GM23248 (cell line): Measurements from ENCODE around the gene VWA7. TPM values are rescaled to one million over a fixed set of nuclear protein-coding genes. Genes with fewer than 3 reads are reported as not detected.
"Not testable (repeated sequence)": the region's sequence is repeated elsewhere in the genome, so short reads cannot be mapped to it uniquely, and the experiment has no call there.

Source experiments
- DNase-seq: peaks from one replicate; pipeline ENCODE4 v3.0.0-alpha.2; 2015
- H2AFZ ChIP-seq: fragments of 200-600 bp; sonication (generic); 2 replicates; pipeline ENCODE4 v1.6.1; 2016; ENCODE audit warnings: antibody characterized with exemption
- H3F3A ChIP-seq: fragments of 200-600 bp; sonication (generic); 2 replicates; pipeline ENCODE4 v1.6.1; 2016; ENCODE audit warnings: mild to moderate bottlenecking, antibody characterized with exemption, mixed run types; ENCODE audit not compliant: insufficient read depth
- H3K27ac ChIP-seq: fragments of 200-600 bp; sonication (generic); 2 replicates; pipeline ENCODE4 v1.5.1; 2016; ENCODE audit warnings: mild to moderate bottlenecking
- H3K27me3 ChIP-seq: fragments of 200-600 bp; sonication (generic); replicated peaks from 2 replicates; pipeline ENCODE4 v1.6.1; 2016; ENCODE audit warnings: mild to moderate bottlenecking; ENCODE audit not compliant: insufficient read depth
- H3K36me3 ChIP-seq: fragments of 200-600 bp; sonication (generic); 2 replicates; pipeline ENCODE4 v1.6.1; 2016; ENCODE audit warnings: low read depth, mild to moderate bottlenecking
- H3K4me1 ChIP-seq: fragments of 200-600 bp; sonication (generic); 2 replicates; pipeline ENCODE4 v1.6.1; 2016; ENCODE audit warnings: mild to moderate bottlenecking; ENCODE audit not compliant: insufficient read depth
- H3K4me2 ChIP-seq: fragments of 200-600 bp; sonication (generic); one replicate; pipeline ENCODE4 v1.6.1; 2016; ENCODE audit warnings: mild to moderate bottlenecking; ENCODE audit not compliant: unreplicated experiment
- H3K4me3 ChIP-seq: fragments of 200-600 bp; sonication (generic); 2 replicates; pipeline ENCODE4 v1.5.1; 2016; ENCODE audit warnings: mild to moderate bottlenecking
- H3K79me2 ChIP-seq: fragments of 200-600 bp; sonication (generic); 2 replicates; pipeline ENCODE4 v1.6.1; 2016; ENCODE audit warnings: mild to moderate bottlenecking; ENCODE audit not compliant: insufficient read depth
- H3K9ac ChIP-seq: fragments of 200-600 bp; sonication (generic); 2 replicates; pipeline ENCODE4 v1.6.1; 2016; ENCODE audit warnings: mild to moderate bottlenecking
- H3K9me2 ChIP-seq: fragments of 200-600 bp; sonication (generic); 2 replicates; pipeline ENCODE4 v1.6.1; 2016; ENCODE audit warnings: mixed run types, mild to moderate bottlenecking, moderate library complexity; ENCODE audit not compliant: insufficient read depth
- H3K9me3 ChIP-seq: fragments of 200-600 bp; sonication (generic); one replicate; pipeline ENCODE4 v1.6.1; 2017; ENCODE audit warnings: low read depth
- H4K20me1 ChIP-seq: fragments of 200-600 bp; sonication (generic); 2 replicates; pipeline ENCODE4 v1.6.0; 2016; ENCODE audit not compliant: insufficient read depth
- EZH2 ChIP-seq: fragments of 200-600 bp; sonication (generic); IDR thresholded peaks from 2 replicates; pipeline ENCODE4 v1.6.1; 2018; ENCODE audit warnings: antibody characterized with exemption, mild to moderate bottlenecking; ENCODE audit not compliant: insufficient read depth, poor library complexity, severe bottlenecking
- EZH2phosphoT487 ChIP-seq: fragments of 200-600 bp; sonication (generic); IDR thresholded peaks from 2 replicates; pipeline ENCODE4 v1.6.1; 2018; ENCODE audit warnings: antibody characterized with exemption, moderate library complexity, mild to moderate bottlenecking, low read depth; ENCODE audit not compliant: insufficient read depth
- WGBS, 2 experiments: methylation state at CpG; one replicate each; pipeline ENCODE4 v1.1.6; 2015 to 2017; ENCODE audit warnings: low lambda C conversion rate in 2 of 2, low coverage in 1 of 2; ENCODE audit errors: missing lambda C conversion rate in 2 of 2; 5-methylcytosine and 5-hydroxymethylcytosine counted together
- in situ Hi-C: fragments of 300-500 bp; cut with MboI; formaldehyde crosslinking; loops from 2 replicates; pipeline ENCODE4 v1.15.0; 2020
- polyA plus RNA-seq: library from polyadenylated mRNA; unstranded; fragments of >200 nt; fragmentation: Nextera tagmentation; extraction: Ambion mirVana; gene quantifications from 2 replicates; pipeline ENCODE4 v1.2.1, GENCODE V29; 2016
- total RNA-seq: library from RNA; depleted of rRNA; stranded (reverse); fragments of >200 nt; shearing (Covaris generic); gene quantifications from 2 replicates; pipeline ENCODE4 v1.2.3, GENCODE V29; 2014

Gene VWA7
- total and polyA plus RNA-seq, 2 experiments from 2014 or later: 0.54 to 0.56 TPM

DNA sequence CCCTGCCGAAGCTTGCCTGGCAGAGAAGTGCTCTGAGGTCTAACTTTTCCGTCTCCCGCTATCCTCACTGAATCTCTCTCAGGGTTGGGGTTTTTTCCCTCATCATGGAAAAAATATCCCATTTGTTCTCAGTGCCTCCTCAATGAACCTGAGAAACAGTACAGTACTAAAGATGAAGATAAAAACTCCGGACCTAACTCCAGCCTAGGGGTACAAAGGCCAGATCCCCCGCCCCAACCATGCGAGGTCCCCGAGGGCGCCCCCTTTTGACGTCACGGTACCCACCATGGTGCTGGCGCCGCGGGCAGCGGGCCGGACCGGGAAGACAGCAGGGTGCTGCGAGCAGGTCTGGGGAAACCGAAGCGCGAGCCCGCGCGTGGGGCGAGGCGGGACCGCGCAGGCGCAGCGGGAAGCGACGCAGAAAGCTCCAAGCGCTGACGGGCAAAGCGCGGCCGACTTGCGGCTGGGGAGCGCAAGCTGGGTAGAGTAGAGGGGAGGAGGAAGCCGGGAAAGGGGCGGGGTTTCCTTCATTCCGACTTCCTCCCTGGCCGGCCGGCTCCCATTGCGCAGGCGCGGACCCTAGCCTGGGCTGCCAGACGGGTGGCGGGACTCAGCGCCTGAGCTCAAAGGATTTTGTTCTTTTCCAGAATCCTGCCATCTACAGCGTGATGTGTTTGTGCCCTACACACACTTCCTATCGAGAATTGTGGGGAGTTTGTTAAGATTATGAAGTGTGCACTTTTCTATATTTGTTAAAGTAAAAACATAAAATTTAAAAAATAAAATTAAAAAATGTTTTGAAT, 29.5 kb upstream of the VWA7 start, which contains the start of gene LSM2:
LSM2 (minus strand) TSS at position 497 of the 803 bp plus-strand sequence; CDS start at position 288, 209 bp downstream.
- H3K79me2 ChIP-seq: peaks cover 31% of the 10 kb centered on the region
- H3K27ac ChIP-seq: peak within 1 kb of the TSS; percentile 79
- no peaks in the 10 kb centered on the region for H3K9me3 ChIP-seq
- peak within 1 kb of the TSS; percentile 95 for H3K4me2 ChIP-seq
- H2AFZ ChIP-seq: peak within 1 kb of the TSS; percentile 96
- H3K27me3 ChIP-seq: no peaks in the 10 kb centered on the region
- peak within 1 kb of the TSS; percentile 90 for H3K9ac ChIP-seq
- TF ChIP-seq EZH2 (no peak), EZH2phosphoT487 (no peak)
- no peaks in the 10 kb centered on the region for H3K9me2 ChIP-seq
- peak within 1 kb of the TSS; percentile 97 for H3K4me3 ChIP-seq
- H3K36me3 ChIP-seq: no peaks in the 10 kb centered on the region
- DNase-seq: peak; percentile 98
- in situ Hi-C loops: no loop called here
- H3F3A ChIP-seq: peaks cover 4% of the 10 kb centered on the region; the same call in 1 of the 2 replicates
- WGBS, 2 experiments: 0 to 1% methylated on average over 42 to 51 of the region's 51 CpGs
- H4K20me1 ChIP-seq: no peaks in the 10 kb centered on the region
- H3K4me1 ChIP-seq: peaks cover 11% of the 10 kb centered on the region; the same call in 1 of the 2 replicates

DNA sequence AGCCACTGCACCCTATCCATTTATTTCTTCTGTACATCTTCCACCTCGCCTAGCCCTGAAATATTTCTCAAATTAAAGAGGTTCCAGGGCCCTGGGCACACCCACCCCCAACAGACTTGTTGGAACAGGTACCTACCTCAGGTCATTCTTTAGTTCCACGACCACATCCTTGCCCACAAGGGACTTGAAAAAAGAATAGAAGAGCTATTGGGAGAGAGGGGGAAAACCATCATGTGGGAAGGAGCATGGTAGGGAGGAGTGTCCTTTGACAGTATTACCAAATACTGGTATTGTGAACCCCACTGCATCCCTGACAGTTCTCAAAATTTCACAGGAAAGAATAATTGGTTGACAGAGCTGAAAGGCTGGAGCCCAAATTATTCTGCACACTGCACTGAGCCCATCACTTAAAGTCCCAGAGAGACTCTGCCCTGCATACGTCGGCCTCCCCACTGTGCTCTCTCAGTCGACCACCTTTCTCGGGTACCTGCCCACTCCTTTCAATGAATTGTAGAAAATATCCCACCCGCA, 28.9 kb upstream of the VWA7 start:
- H3K9me2 ChIP-seq: no peaks in the 10 kb centered on the region
- peak overlapping the region; percentile 95 for H3K4me2 ChIP-seq
- peak overlapping the region; percentile 90 for H3K9ac ChIP-seq
- WGBS, 2 experiments: 18 to 19% methylated on average over 7 of the region's 7 CpGs
- H3F3A ChIP-seq: peaks cover 4% of the 10 kb centered on the region; the same call in 1 of the 2 replicates
- no peaks in the 10 kb centered on the region; the same call in 1 of the 2 replicates for H3K36me3 ChIP-seq
- H3K79me2 ChIP-seq: peaks cover 32% of the 10 kb centered on the region
- H2AFZ ChIP-seq: peak overlapping the region; percentile 96
- peak; percentile 14 for DNase-seq
- H3K4me3 ChIP-seq: peak overlapping the region; percentile 97
- peaks cover 11% of the 10 kb centered on the region; the same call in 1 of the 2 replicates for H3K4me1 ChIP-seq
- H3K27ac ChIP-seq: peak overlapping the region; percentile 79
- H4K20me1 ChIP-seq: no peaks in the 10 kb centered on the region
- no peaks in the 10 kb centered on the region for H3K9me3 ChIP-seq
- H3K27me3 ChIP-seq: no peaks in the 10 kb centered on the region
- no peak for TF ChIP-seq EZH2
- TF ChIP-seq EZH2phosphoT487: no peak
- in situ Hi-C loops: no loop called here

GRCh38 chr6:31801031-31801927, 24.2 kb upstream of the VWA7 start:
- H2AFZ ChIP-seq, H3K9ac ChIP-seq, H4K20me1 ChIP-seq, H3K9me2 ChIP-seq, H3K4me2 ChIP-seq, in situ Hi-C loops, H3K4me1 ChIP-seq, H3K4me3 ChIP-seq, H3K27me3 ChIP-seq, H3K27ac ChIP-seq, DNase-seq, H3K9me3 ChIP-seq, H3K36me3 ChIP-seq: not testable (repeated sequence)
- WGBS, 2 experiments: 87 to 92% methylated on average over 8 of the region's 8 CpGs
- H3F3A ChIP-seq: peaks cover 16% of the 10 kb centered on the region
- H3K79me2 ChIP-seq: peaks cover 29% of the 10 kb centered on the region

- DNase-seq: peak; percentile 49
- no peaks in the 10 kb centered on the region for H3K27me3 ChIP-seq
- H4K20me1 ChIP-seq: no peaks in the 10 kb centered on the region
- TF ChIP-seq EZH2phosphoT487 (no peak), EZH2 (no peak)
- no peaks in the 10 kb centered on the region for H3K9me3 ChIP-seq
- H3K36me3 ChIP-seq: no peaks in the 10 kb centered on the region; the same call in 1 of the 2 replicates
- in situ Hi-C loops: no loop called here
- H3K9ac ChIP-seq: no peak overlapping the region
- no peaks in the 10 kb centered on the region for H3K9me2 ChIP-seq
- 56 to 63% methylated on average over 12 of the region's 12 CpGs for WGBS, 2 experiments
- 0 out of 2 replicates have a peak overlapping the region, but pooled peaks have one; percentile 2 for H3K27ac ChIP-seq
- peaks cover 19% of the 10 kb centered on the region for H3F3A ChIP-seq
- H3K4me1 ChIP-seq: no peaks in the 10 kb centered on the region
- H2AFZ ChIP-seq: no peak overlapping the region
- peaks cover 21% of the 10 kb centered on the region for H3K79me2 ChIP-seq
- no peak overlapping the region for H3K4me3 ChIP-seq
- no peak overlapping the region for H3K4me2 ChIP-seq
These were observed 22.7 kb upstream of the VWA7 start for GRCh38 chr6:31799781-31800180.
